ENCODE data around the gene CXCR3.
"Not testable (repeated sequence)": the region's sequence is repeated elsewhere in the genome, so short reads cannot be mapped to it uniquely, and the experiment has no call there.

The CXCR3 gene

GRCh38 chrX:71618303-71618721 lies at the start of gene CXCR3:
CXCR3 (minus strand) TSS chrX:71618511; CDS start chrX:71618449, 62 bp downstream.
- no peak for DNase-seq

- DNase-seq = no peak
Measured at GRCh38 chrX:71667328-71668247, 49.3 kb upstream of the CXCR3 start, which contains the start of gene LOC101059915. LOC101059915 (plus strand) TSS chrX:71667546.

DNA sequence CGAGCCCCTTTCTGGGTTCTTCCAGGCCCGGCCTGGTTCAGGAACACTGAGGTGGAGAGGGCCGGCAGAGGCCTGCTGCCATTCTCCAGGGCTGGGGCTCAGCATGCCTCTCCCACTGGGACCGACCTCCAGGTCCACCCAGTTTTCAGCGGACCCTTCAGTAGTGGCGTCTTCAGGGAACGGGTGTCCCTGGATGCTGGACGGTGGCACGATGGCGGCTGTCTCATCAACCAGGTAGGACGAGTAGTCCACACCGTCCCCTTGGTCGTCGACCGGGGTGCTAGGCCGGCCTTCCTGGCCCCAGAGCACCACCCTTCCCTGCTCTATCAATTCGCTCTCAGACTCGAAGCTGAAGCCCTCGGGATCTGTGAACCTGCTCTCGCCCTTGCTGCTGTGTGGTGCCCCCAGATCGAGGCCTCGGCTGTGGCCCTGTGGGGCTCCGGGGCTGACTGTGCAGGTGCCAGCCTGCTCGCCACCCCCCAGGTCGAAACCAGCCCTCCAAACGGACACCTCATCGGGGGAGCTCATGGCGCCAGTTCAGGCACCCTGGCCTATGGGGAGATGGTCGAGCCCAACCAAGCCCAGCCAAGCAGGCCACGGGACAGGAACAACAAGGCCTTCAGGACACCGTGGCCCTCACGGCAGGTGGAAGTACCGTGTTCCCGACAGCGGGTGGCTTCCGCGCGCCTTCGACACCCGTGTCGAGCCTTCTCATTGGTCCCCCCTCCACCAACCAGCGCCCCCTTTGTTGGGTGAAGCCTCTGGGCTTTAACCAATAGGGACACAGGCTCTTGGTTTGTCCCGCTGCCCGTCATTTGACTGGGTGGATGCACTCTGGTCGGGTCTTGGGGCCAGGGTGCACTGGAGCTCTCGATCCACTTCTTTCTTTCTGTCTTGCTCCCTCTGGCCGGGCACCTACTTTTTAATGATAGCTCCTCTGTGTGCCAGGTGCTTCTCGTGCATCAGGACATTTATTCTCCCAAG lies 48.2 kb upstream of the CXCR3 start:
- no peak for DNase-seq

DNA sequence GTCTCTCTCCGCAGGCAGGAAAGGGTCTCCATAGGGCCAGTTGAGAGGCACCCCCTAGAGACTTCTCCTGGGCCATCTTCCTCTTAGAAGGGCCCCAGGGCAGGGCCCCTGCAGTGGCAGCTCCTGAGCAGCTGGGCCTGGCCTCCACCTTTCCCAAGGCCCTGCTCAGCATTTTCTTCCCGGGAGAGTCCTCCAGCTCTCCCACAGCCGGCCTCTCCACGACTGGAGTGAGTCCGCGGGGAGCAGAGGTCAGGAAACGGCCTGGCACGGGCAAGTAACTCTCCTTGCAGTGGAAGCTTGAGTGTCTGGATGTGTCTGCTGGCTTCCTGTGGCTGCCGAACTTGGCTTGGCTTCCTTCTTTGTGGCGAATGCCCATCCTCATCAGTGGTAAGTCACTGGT lies 47.4 kb upstream of the CXCR3 start:
- no peak for DNase-seq

DNA sequence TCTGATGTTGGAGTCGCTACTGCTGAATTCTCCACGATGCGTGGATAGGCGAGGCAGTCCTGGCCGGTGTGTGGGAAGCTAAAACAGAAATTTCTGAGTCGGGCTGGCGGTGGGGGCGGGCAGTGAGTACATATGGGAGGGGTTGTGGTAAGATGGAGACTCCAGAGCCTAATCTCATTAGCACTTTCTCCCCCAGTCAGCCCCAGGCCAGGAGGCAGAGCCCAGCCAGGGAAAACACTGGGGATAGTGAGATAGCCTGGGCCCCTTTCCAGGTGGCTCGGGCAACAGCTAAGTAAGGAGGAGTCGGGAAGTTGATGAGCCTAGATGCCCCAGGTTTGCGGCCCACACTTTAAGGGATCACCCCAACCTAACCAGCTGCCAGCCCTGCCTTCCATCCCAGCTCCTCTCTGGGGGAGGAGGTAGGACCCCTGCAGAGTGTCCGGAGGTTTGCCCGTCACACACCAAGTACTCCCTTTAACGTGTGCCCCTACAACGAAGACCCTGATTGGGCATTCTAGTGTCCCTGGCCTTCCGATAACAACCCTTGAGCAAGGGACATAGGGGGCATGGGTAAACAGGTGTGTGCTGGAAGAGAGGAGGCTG lies 46.7 kb upstream of the CXCR3 start:
- DNase-seq = no peak

GRCh38 chrX:71664202-71664601 lies 45.9 kb upstream of the CXCR3 start:
- DNase-seq = peak; percentile 24

DNA sequence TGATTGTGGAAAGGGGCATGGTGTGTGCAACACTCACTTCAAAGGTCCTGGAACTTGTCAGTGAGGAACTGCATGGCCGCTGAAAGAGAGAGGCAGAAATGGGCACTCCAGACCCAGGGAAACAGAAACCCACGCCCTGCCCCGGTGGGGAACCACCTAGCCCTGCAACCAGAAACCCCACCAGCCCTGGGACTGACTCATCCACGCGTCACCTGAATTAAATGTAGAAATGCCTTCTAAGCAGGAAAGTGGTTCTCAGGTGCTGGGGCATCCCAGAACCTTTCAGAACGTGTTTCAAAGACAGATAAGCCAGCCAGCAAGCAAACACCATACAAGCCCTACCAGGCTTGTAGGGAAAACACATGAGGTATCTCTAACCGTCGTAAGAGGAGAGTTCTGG lies 44.9 kb upstream of the CXCR3 start:
- DNase-seq = not testable (repeated sequence)

GRCh38 chrX:71662654-71663053 lies 44.3 kb upstream of the CXCR3 start:
- DNase-seq = not testable (repeated sequence)

DNA sequence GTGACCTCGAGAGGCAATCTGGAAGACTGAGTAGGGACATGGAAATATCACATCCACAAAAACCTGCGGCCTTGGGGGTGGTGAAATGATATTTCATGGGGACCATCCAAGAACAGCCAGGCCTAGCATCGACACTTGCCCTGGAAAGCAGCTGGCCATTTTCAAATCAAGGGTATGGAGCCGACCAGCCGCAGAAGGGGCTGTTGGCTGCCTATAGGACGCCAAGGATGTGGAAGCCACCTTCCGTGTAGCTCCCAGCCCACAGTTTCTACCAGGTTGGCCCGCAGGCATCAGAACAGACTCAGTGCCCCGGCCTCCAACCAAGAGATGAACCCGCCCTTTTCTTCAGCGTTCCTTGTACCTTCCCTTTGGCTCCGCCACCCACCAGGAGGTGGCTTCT lies 43.6 kb upstream of the CXCR3 start:
- no peak for DNase-seq

GRCh38 chrX:71660562-71661416 lies 42.5 kb upstream of the CXCR3 start:
- no peak for DNase-seq

- no peak for DNase-seq
Measured at GRCh38 chrX:71659959-71660358, 41.6 kb upstream of the CXCR3 start.

- no peak for DNase-seq
Measured at GRCh38 chrX:71659342-71659741, 41.0 kb upstream of the CXCR3 start.

DNA sequence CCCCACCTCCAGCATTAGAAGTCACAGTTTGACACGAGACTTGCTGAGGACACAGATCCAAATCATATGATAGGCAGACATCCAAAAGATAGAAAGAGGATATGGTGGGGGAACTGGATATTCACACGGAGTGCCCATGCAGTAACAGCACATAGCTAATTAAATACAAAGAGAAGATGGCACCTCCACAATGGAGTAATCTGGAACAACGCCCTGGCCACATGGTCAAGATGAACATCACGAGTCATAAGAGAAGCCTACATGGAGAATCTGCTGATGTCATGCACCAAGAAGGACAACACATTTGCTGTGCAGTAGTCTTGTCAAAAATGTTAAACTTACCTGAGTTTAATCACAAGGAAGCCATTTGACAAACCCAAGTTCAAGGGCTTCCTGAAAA lies 39.0 kb upstream of the CXCR3 start:
- no peak for DNase-seq

DNA sequence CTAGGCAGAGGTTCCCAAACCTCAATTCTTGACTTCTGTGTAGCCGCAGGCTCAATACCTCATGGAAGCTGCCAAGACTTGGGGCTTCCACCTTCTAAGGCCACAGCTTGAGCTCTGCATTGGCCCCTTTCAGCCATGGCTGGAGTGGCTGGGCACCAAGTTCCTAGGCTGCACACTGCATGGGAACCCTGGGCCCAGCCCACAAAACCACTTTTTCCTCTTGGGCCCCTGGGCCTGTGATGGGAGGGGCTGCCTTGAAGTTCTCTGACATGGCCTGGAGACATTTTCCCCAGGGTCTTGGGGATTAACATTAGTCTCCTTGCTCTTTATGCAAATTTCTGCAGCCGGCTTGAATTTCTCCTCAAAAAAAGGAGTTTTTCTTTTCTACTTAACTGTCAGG lies 35.0 kb upstream of the CXCR3 start:
- DNase-seq = no peak

DNA sequence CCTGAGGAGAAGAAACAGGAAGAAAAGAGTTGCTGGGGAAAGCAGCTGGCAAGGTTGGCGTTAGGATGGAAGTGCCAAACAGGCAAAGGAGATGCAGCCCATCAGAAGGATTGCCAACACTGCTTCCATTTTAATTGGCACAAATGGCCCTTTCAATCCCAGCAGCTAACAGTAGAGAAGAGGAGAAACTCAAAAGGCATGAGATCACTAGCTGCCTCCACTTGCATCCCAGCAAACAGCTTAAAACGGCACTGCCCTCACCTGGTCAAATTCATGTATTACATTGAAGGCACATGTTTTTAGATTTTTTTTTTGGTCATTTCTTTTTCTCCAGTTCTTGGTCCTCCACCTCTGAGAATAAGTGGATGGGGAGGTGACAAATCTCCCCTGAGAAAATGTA lies 34.1 kb upstream of the CXCR3 start:
- peak; percentile 2 for DNase-seq

GRCh38 chrX:71650333-71650969 lies 32.1 kb upstream of the CXCR3 start:
- DNase-seq = no peak

DNA sequence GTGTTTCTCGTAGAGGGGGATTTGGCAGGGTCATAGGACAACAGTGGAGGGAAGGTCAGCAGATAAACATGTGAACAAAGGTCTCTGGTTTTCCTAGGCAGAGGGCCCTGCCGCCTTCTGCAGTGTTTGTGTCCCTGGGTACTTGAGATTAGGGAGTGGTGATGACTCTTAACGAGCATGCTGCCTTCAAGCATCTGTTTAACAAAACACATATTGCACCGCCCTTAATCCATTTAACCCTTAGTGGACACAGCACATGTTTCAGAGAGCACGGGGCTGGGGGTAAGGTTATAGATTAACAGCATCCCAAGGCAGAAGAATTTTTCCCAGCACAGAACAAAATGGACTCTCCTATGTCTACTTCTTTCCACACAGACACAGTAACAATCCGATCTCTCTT lies 26.1 kb upstream of the CXCR3 start:
- DNase-seq = not testable (repeated sequence)

- DNase-seq = no peak
Measured at GRCh38 chrX:71640002-71640401, 21.7 kb upstream of the CXCR3 start.

DNA sequence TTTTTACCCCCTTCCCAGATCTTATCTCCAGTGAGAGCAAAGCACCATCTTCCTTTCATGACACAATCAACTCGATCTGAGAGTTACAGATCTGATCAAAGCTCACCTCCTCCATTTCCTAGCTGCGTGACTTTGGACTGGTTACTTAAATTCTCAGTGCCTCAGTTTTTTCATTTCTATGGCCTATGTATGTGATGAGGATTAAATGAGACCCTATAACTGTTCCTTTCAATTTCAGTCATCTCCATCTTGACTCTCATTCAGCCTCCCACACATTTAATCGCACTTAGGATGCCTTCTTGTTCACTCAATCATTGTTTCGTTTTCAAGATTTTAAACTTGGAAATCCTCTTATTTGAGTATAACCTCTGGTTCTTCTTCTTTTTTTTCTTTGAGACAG lies 20.1 kb upstream of the CXCR3 start:
- no peak for DNase-seq

DNA sequence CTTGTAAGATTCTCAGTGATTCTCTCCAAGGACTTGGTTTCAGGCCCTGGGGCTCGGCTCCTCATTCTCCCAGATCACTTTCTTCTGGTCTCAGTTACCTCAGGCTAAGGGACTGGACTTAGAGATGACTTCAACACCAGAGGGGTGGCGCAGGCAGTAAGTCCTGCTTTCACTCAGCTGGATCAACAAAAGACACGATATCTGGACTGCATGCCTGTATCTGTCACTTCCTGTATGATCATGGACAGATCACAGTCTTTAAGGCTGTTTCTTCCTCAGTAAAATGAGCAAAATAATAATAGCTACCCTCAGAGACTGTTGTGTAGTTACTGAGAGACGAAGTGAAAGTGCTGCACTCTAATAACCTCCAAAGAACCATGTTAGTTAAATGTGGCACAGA lies 19.5 kb upstream of the CXCR3 start:
- DNase-seq = no peak

DNA sequence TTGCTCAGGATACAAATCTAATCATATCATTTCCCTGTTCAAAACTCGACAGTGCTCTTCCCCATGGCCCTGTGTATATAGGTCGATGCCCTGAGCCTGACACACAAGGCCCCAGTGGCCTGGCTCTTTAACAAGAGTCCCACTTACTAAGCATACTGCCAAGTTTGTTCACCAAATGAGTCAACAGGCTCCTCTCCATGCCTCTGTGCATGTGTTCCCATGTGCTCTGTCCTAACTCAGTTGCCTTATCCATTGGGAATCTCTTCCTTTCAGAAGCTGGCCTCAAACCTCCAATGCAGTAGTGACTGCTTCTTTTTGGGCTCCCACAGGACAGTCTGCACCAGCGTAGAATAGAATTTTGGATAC lies 18.9 kb upstream of the CXCR3 start:
- no peak for DNase-seq

All from NCI-H526 treated with DMSO at 0.1 percent for 48 hours (cell line).